Occipital lobe (tissue), 2 donors: Measurements from ENCODE around the gene KCNAB2. TPM values are rescaled to one million over a fixed set of nuclear protein-coding genes. Genes with fewer than 3 reads are reported as not detected.

Experiments
- DNase-seq: peaks from one replicate; lab custom pipeline; 2025; lab: John Stamatoyannopoulos, UW
- total RNA-seq: library from RNA; depleted of rRNA; stranded (reverse); fragments of >200 nt; gene quantifications from one replicate; pipeline ENCODE4 v1.2.3, GENCODE V29; 2014

Gene KCNAB2
- total RNA-seq, 1 donor from 2014 or later: 5.1 TPM

GRCh38 chr1:6077919-6078318 is 32.2 kb downstream of the KCNAB2 start:
- DNase-seq: no peak

DNA sequence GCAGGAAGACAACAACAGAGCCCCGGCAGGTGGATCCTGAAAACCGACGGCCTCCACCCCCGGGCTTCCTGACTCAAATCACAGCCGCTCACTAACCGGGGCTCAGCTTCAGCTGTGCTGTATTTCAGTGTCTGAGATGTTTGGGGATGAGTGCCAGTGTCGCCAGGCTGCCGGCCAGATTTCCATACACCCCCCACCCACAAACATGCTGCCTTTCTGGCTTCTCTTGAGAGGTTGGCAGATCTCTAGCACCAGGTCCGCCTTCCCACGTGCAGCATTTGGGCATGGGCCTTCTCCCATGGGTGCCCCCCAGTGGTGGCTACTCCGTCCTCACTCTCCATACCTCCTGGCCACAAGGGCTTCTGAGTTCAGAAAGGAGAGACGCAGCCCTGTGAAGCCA is 34.8 kb downstream of the KCNAB2 start:
- DNase-seq: peak; percentile 47

- no peak for DNase-seq
Measured at GRCh38 chr1:6081901-6082300, 36.2 kb downstream of the KCNAB2 start.

DNA sequence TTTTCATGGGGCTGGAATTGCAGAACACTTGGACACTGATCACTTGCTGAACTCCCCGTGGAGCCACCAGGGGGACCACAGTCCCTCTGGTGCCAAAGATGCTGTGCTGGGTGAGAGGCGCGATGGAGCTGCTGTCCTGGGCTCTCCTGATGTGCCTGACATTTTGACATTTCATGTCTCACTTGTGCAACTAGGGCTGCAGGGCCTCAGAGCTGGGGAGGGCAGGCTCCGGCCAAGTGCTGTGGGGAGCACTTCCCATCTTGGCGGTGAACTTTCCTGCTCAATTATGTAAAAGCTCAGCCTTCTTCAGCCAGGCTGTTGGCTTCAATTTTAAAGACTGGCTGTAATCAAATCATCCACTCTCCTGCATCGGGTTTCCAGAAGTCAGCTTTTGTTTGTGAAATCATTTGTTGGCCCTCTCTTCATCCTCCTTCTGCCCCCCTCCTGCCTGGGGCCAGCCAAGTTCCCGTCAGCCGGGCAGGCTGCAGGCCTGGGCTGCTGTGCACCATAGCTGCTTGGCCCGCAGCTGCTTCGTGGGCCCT is 36.8 kb downstream of the KCNAB2 start:
- no peak for DNase-seq

DNA sequence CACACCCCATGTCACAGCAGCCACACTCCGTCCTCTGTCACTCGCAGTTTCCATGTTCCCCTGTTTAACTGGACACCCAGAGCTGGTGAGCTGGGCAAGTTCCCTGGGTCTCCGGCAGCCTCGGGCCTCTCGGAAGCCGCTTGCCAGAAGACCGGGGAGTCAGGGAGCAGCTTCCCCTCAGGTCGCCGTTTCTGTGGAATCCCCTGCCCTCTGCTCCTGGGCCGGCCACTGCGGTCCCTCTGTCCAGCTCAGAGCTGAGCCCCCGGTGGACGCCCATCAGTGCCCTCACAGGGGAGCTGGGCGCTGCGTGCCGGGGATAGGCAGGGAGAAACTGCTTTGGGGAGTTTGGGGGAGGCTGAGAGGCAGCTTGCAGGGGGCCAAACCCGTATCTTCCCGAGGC is 37.7 kb downstream of the KCNAB2 start:
- no peak for DNase-seq

DNA sequence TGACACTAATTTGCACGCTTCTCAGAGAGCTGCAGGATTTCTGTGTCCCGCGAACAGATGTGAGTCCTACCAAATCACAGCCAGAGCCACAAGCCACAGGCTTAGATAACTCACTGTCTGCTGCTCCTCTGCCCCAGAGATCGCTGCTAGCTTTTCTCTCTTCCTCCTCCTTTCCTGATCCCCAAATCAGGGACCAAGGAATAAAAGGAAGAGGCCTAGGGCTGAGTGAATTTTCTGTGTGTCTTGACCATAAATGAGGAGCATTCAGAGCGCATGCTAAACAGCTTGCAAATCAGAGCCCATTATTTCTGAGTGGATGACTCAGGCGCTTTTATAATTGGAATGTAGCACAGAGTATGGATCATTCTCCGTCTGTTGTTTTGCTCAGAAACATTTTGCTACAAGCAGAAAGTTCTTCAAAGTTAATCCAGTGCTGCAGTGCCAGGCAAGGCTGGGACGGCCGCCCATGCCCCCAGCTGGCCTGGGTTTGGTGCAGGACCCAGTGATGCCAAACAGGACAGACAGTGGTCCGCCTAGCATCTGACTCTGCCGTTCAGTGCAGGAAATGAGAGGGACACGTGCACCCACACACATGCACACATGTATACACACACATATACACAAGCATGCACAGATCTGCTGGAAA is 38.2 kb downstream of the KCNAB2 start:
- DNase-seq: peak; percentile 63

GRCh38 chr1:6084781-6085495 is 39.2 kb downstream of the KCNAB2 start:
- no peak for DNase-seq

DNA sequence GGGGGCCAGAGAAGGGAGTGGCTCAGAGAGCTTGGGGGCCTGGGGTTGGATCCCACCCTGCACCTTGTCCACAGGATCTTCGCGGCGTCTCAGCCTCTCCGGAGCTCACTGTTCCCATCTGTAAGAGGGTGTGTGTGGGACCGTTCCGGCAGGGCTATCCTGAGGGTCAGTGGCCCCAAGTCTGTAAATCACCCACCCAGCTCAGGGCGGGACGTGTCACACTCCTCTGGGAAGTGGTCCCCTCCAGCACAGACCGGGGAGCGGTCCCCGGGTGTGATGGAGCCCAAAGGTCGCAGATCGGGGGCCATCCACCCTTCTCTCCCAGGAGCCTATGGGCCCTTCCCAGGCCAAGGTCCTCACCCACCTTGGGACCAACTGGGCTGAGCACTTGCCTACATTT is 40.0 kb downstream of the KCNAB2 start:
- DNase-seq: no peak

DNA sequence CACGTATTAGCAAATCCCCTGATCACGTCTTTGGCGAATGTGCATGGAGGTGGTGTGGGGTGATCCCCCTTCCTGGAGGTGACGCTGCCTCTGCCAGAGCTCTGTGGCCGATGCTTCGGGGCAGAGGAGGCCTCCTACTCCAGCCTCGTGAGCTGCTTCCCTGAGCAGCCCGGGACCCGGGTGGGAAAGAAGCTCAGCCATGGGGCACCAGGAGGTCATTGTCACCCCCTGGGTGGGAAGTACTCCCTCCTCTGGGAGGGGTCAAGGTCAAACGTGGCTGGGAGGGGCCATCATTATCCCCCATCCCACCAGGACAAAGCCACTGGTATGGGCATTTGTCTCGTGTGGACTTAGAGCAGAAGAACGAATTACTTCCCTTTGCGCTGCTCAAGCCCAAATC is 40.7 kb downstream of the KCNAB2 start:
- DNase-seq: no peak

GRCh38 chr1:6086762-6087376 is 41.2 kb downstream of the KCNAB2 start:
- peak; percentile 48 for DNase-seq

GRCh38 chr1:6087377-6087772 is 41.7 kb downstream of the KCNAB2 start:
- no peak for DNase-seq

DNA sequence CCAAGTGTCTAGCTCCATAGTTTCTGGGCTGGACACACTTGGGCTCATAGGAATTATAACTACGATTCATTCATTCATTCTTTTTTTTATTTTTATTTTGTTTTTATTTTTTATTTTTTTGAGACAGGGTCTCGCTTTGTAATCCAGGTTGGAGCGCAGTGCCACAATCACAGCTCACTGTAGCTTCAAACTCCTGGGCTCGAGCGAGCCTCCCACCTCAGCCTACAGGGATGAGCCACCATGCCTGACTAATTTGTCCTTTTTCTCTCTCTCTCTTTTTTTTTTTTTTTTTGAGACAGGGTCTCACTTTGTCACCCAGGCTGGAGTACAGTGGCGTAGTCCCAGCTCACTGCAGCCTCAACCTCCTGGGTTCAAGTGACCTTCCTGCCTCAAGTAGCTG is 42.3 kb downstream of the KCNAB2 start:
- no peak for DNase-seq

- DNase-seq: no peak
Measured at GRCh38 chr1:6088956-6089355, 43.3 kb downstream of the KCNAB2 start.

GRCh38 chr1:6090288-6090687 is 44.6 kb downstream of the KCNAB2 start:
- no peak for DNase-seq

GRCh38 chr1:6090996-6091822 is 45.5 kb downstream of the KCNAB2 start:
- DNase-seq: no peak

DNA sequence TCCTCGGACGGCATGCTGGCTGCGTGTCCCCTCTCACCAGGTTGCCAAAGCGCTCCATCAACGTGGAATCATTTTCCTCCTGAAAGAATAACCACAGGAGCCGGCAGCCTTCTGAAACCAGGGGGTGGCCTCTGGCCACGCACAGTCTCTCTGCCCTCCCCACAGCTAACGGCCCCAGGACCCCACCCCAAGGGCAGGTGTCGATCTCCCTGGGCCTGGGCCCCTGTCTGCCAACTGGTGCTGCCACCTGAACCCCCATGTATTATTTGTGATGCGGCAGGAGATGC is 46.1 kb downstream of the KCNAB2 start:
- DNase-seq: no peak

DNA sequence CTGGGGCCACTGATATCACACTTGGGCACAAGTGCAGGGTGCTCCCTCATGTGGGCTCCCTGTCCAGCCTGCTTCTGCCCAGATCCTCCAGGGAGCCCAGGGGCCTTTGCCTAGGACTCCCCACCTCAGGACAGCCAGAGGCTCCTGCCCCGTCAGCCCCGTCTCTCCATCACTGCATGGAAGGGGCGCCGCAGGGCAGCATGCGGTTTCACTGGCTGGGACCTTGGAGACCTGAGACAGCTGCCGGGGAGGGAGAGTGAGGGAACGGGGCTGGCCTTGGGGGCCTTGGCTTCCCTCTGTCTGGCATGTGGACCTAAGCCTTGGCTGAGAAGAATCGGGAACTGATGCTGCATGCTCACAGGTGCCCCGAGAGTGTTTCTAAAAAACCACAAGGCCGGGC is 46.5 kb downstream of the KCNAB2 start:
- no peak for DNase-seq

DNA sequence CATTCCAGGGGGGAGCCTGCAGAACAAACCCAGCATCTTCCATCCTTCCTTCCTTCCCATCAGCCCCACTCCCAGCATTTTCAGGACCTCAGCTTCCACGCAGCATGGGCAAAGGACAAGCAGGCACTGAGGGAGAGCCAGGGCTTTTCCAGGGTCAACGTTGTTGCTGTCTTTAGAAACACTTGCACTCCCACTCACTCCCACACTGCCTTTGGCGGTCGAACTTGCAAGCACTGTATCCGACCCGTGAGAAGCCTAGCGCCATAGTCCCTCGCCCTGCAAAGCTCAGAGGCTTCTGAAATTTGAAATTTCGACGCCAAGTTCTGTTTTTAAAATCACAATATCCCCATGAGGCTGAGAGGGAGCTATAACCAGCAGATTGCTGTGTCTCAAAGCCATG is 47.4 kb downstream of the KCNAB2 start:
- no peak for DNase-seq

- DNase-seq: no peak
Measured at GRCh38 chr1:6093611-6094010, 47.9 kb downstream of the KCNAB2 start.

- no peak for DNase-seq
Measured at GRCh38 chr1:6094246-6094645, 48.6 kb downstream of the KCNAB2 start.

DNA sequence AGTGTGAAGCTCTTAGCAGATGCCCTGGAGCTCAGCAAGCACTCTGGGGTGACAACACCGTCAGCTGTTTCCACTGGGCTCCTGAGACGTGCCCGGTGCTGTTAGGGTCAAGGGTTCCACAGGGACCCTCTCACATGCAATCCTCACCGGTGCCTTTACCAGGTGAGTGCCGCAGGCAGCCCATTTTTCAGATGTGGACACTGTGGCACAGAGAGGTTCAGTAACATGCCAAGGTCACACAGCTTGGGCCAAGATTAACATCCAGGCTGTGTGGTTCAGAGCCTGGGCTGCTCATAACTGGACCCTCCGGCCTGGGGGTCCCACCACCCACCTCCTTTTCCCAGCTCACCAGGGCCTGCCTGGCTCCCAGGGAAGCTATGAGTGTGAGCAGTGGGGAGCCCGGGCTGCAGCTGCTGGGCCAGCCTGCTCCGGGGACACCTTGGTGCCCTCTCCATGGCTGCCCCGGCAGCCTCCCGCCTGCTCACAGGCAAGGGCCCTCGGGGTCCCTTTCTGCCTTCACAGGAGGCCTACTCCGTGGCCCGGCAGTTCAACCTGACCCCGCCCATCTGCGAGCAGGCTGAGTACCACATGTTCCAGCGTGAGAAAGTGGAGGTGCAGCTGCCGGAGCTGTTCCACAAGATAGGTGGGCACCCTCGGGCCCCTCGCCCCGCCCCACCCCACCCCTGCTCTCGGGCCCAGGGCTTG is 49.3 kb downstream of the KCNAB2 start:
- no peak for DNase-seq
